VCaP (cell line): ENCODE results near the gene HMX3.
"Not testable (repeated sequence)": the region's sequence is repeated elsewhere in the genome, so short reads cannot be mapped to it uniquely, and the experiment has no call there.

Experiments
- H3K27ac ChIP-seq: fragments of 450-650 bp; 2 replicates; pipeline ENCODE4 v1.5.1; 2017
- TF ChIP-seq, protein P1 (sequence below): fragments of 450-650 bp; conservative IDR thresholded peaks from 2 replicates; pipeline ENCODE4 v1.5.1; 2017; ENCODE audit warnings: mild to moderate bottlenecking, moderate library complexity

The HMX3 gene

DNA sequence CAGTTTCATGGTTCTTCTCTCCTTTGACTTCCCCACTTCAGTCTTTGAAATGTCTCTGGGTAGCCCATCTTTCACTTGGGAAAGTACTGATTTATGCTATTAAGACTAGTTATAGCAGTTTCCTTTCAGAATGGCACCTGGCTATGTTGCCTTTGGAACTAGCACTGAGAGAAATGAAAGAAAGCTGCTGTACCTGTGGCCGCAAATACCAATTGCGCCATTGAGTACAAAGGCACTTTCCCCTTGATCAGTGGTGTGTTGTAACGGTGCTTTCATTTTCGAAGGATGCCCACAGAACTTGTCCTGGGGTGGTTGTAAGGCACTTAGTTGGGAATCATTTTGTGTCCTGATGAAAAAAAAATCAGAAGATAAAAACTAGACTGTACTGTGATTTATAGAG lies 35.2 kb downstream of the HMX3 start:
- TF ChIP-seq, protein P1, sequence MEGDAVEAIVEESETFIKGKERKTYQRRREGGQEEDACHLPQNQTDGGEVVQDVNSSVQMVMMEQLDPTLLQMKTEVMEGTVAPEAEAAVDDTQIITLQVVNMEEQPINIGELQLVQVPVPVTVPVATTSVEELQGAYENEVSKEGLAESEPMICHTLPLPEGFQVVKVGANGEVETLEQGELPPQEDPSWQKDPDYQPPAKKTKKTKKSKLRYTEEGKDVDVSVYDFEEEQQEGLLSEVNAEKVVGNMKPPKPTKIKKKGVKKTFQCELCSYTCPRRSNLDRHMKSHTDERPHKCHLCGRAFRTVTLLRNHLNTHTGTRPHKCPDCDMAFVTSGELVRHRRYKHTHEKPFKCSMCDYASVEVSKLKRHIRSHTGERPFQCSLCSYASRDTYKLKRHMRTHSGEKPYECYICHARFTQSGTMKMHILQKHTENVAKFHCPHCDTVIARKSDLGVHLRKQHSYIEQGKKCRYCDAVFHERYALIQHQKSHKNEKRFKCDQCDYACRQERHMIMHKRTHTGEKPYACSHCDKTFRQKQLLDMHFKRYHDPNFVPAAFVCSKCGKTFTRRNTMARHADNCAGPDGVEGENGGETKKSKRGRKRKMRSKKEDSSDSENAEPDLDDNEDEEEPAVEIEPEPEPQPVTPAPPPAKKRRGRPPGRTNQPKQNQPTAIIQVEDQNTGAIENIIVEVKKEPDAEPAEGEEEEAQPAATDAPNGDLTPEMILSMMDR, result no peak
- H3K27ac ChIP-seq, result no peak overlapping the region

DNA sequence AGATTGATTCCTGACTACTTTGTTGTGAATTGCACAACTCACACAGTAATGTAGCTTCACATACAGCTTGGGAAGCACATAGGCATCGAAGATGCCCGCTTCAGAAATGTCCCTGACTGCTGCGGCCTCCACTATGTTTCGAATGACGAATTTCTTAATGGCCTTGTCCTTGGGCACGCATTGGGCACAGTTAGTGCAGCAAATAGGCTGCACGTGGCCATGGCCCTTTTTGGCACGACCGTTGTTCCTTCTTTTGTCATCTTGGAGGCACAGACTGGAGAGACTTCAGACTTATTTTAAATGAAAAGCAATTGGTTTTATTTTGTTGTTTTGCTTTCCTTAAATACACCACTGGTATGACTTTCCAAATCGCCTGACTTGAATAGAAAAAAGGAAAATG lies 35.8 kb downstream of the HMX3 start:
- not testable (repeated sequence) for H3K27ac ChIP-seq

DNA sequence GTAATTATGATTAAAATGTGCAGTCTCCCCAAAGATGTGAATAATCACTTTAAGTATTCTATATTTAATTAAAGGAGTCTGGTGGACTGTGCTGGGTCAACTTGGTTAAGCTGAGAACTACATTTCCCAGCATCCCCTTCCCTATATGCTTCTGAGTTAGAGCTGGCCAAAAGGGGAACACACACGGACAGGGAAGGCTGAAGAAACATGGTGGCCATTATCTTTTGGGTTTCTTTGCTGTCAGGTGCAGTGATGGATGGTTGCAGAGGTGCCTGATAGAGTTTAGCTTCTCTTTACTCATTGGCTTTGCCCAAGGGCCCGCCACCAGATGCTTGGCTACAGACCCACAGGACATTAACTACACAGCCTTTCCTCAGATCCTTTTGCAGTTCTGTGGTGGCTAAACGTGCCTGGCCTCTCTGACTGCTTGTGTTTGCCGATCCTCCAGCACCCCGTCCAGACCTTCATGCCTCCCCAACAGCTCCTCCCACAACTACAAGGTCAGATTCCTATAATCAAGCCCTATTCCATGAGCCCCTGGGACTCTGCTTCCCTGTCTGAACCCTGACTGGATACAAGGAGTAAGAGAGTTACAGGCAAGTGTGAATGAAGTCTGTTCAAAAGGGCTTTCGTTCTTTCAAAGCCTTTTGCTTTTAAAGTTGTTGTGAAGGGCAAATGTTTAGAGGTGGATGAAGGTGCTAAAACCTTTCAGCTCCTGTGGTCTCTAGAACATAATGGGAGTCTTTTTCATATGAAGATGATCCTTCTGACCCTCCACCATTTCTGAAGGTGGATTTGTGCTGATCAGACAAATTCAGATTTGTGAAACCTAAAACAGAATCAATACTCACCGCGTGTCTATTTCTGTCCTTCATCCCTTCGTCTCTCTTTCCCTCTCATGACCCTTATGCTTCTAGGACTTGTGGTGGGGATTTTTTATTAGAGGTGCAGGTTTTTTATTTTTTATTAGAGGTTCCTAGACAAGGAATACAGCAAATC lies 39.9 kb downstream of the HMX3 start:
- TF ChIP-seq, protein P1, result no peak
- H3K27ac ChIP-seq, result no peak overlapping the region

DNA sequence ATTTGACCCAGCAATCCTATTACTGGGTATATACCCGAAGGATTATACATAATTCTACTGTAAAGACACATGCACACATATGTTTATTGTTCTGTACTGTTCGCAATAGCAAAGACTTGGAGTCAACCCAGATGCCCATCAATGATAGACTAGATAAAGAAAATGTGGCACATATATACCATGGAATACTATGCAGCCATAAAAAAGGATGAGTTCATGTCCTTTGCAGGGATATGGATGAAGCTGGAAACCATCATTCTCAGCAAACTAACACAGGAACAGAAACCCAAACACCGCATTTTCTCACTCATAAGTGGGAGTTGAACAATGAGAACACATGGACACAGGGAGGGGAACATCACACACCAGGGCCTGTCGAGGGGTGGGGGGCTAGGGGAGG lies 42.6 kb downstream of the HMX3 start:
- H3K27ac ChIP-seq, result not testable (repeated sequence)

DNA sequence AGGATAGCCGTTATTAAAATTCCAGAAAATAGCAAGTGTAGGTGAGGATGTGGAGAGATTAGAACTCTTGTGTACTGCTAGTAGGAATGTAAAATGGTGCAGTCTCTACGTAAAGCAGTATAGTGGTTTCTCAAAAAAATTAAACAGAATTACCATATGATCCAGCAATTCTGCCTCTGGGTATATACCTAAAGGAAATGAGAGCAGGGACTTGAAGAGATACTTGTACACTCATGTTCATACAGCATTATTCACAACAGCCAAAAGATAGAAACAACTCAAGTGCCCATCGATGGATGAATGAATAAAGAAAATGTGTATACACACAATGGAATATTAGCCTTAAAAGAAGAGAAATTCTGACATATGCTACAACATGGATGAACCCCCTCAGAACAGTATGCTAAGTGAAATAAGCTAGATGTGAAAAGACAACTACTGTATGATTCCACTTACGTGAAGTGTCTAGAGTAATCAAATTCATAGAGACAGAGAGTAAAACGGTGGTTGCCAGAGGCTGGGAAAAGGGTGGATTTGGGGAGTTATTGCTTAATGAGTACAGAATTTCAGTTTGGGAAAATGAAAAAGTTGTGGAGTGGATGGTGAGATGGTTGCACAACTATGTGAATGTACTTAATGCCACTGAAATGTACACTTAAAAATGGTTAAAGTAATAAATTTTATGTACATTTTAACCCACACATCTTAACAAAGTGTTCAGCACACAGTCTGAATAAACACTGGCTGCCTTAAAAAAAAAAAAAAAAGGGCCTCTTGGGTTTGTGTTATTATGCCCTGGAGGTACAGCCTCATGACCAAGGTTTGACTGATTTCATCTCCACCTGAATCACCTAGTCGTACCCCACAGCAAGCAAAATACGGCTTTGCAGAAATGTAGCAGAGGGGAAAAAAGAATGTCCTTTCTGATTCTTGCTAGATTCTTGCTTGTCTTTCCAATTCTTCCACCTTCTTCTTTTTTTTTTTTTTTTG lies 44.6 kb downstream of the HMX3 start:
- peak overlapping the region; percentile 7; the same call in 1 of the 2 replicates for H3K27ac ChIP-seq
- TF ChIP-seq, protein P1, result no peak

DNA sequence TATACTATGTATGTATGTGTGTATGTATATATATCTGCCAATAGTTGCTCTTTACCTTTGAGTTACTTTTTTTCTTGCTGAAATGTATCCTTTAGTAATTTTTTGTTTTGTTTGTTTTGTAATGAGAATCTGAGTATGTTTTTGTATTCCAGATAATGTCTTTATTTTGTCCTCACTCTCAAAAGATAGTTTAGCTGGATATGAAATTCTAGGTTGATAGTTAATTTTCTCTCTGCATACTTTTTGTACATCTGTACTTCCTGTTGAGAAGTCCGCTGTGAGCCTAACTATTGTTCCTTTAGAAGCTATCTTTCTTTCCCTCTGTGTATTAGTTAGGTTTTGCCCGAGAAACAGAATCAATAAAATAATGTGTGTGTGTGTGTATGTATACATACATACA lies 48.0 kb downstream of the HMX3 start:
- no peak overlapping the region for H3K27ac ChIP-seq
- TF ChIP-seq, protein P1, result no peak

DNA sequence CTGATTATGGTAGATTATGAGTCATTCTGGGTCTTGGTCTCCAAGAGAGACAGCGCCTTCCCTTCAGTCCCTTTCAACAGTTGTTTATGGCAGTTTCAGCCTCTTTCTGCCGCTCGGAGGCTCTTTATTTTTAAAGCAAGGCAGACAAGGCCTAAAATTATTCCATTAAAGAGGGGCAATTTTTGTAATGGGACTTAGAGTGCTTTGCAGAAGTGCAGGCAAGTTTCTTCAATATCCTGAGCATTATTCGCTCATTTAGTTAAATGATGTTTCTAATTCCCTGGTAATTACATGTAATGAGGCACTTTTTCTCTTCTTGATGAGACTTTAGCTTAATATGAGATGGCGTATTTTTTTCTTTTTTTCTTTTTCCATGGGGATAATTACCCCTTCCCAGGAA lies 52.0 kb downstream of the HMX3 start:
- H3K27ac ChIP-seq, result no peak overlapping the region
- TF ChIP-seq, protein P1, result no peak
